Immature natural killer cell (primary cell): ENCODE results near the gene DAZAP2. TPM values are rescaled to one million over a fixed set of nuclear protein-coding genes. Genes with fewer than 3 reads are reported as not detected.
"Not testable (repeated sequence)": the region's sequence is repeated elsewhere in the genome, so short reads cannot be mapped to it uniquely, and the experiment has no call there.

Source experiments
- DNase-seq, 3 donors: peaks; one replicate each; pipeline ENCODE4 v3.0.0; 2022; ENCODE audit warnings: mixed read lengths in 1 of 3
- H3K27ac Mint-ChIP-seq, 6 donors: one replicate each; pipeline ENCODE4 v1.8.0; 2020; ENCODE audit warnings: mixed read lengths in 6 of 6, mild to moderate bottlenecking in 5 of 6, inconsistent platforms in 4 of 6, moderate library complexity in 3 of 6
- H3K27me3 Mint-ChIP-seq, 3 donors: one replicate each; pipeline ENCODE4 v1.8.0; 2020 to 2021; ENCODE audit warnings: low read depth in 3 of 3, mild to moderate bottlenecking in 3 of 3, mixed read lengths in 3 of 3, moderate library complexity in 3 of 3, inconsistent platforms in 1 of 3
- H3K36me3 Mint-ChIP-seq, 3 donors: one replicate each; pipeline ENCODE4 v1.8.0; 2020; ENCODE audit warnings: mixed read lengths in 3 of 3, inconsistent platforms in 2 of 3, mild to moderate bottlenecking in 2 of 3
- H3K4me1 Mint-ChIP-seq, 2 donors: one replicate each; pipeline ENCODE4 v1.8.0; 2020; ENCODE audit warnings: inconsistent platforms in 2 of 2, mild to moderate bottlenecking in 2 of 2, mixed read lengths in 2 of 2, moderate library complexity in 1 of 2
- H3K4me3 Mint-ChIP-seq, 5 donors: one replicate each; pipeline ENCODE4 v1.8.0; 2020; ENCODE audit warnings: mild to moderate bottlenecking in 5 of 5, mixed read lengths in 5 of 5, inconsistent platforms in 3 of 5, moderate library complexity in 3 of 5
- H3K9me3 Mint-ChIP-seq, 6 donors: one replicate each; pipeline ENCODE4 v1.8.0; 2020; ENCODE audit warnings: mild to moderate bottlenecking in 6 of 6, mixed read lengths in 6 of 6, inconsistent platforms in 4 of 6, moderate library complexity in 3 of 6
- polyA plus RNA-seq, 3 donors: library from polyadenylated mRNA; unstranded; fragments of 300-500 nt; fragmentation: Illumina TruSeq; gene quantifications; one replicate each; pipeline ENCODE4 v1.2.3, GENCODE V29; 2021

DAZAP2 gene
- polyA plus RNA-seq, 3 donors from 2014 or later: 1,137 to 2,830 (median 1,368) TPM

- H3K27me3 Mint-ChIP-seq: peaks cover 0 to 5% (median 2%) of the 10 kb centered on the region in 3 donors
- H3K4me3 Mint-ChIP-seq: no peak overlapping the region
- H3K4me1 Mint-ChIP-seq: no peaks in the 10 kb centered on the region
- no peaks in the 10 kb centered on the region for H3K9me3 Mint-ChIP-seq
- no peak overlapping the region for H3K27ac Mint-ChIP-seq
- no peaks in the 10 kb centered on the region for H3K36me3 Mint-ChIP-seq
- DNase-seq: no peak
Measured at GRCh38 chr12:51224625-51225024, 14.0 kb upstream of the DAZAP2 start.

- Mint-ChIP-seq H3K4me1 (no peaks in the 10 kb centered on the region), H3K27ac (no peak overlapping the region), H3K9me3 (no peaks in the 10 kb centered on the region), H3K4me3 (no peak overlapping the region), H3K27me3 (peaks cover 0 to 5% (median 2%) of the 10 kb centered on the region in 3 donors), H3K36me3 (no peaks in the 10 kb centered on the region)
- DNase-seq: no peak
Measured at GRCh38 chr12:51225234-51225633, 13.4 kb upstream of the DAZAP2 start.

GRCh38 chr12:51225771-51226170, 12.9 kb upstream of the DAZAP2 start:
- DNase-seq: no peak
- H3K4me3 Mint-ChIP-seq: no peak overlapping the region
- H3K36me3 Mint-ChIP-seq: no peaks in the 10 kb centered on the region
- no peaks in the 10 kb centered on the region for H3K4me1 Mint-ChIP-seq
- H3K27ac Mint-ChIP-seq: no peak overlapping the region
- H3K27me3 Mint-ChIP-seq: peaks cover 0 to 5% (median 2%) of the 10 kb centered on the region in 3 donors
- H3K9me3 Mint-ChIP-seq: no peaks in the 10 kb centered on the region

- H3K27me3 Mint-ChIP-seq, H3K27ac Mint-ChIP-seq, H3K4me1 Mint-ChIP-seq, H3K36me3 Mint-ChIP-seq, H3K9me3 Mint-ChIP-seq, DNase-seq, H3K4me3 Mint-ChIP-seq: not testable (repeated sequence)
Measured at GRCh38 chr12:51227112-51227511, 11.5 kb upstream of the DAZAP2 start.

GRCh38 chr12:51227962-51228361, 10.7 kb upstream of the DAZAP2 start:
- Mint-ChIP-seq H3K27me3 (peaks cover 0 to 5% (median 1%) of the 10 kb centered on the region in 3 donors), H3K36me3 (no peaks in the 10 kb centered on the region), H3K4me3 (no peak overlapping the region), H3K9me3 (no peaks in the 10 kb centered on the region), H3K27ac (no peak overlapping the region), H3K4me1 (no peaks in the 10 kb centered on the region)
- DNase-seq: no peak

DNA sequence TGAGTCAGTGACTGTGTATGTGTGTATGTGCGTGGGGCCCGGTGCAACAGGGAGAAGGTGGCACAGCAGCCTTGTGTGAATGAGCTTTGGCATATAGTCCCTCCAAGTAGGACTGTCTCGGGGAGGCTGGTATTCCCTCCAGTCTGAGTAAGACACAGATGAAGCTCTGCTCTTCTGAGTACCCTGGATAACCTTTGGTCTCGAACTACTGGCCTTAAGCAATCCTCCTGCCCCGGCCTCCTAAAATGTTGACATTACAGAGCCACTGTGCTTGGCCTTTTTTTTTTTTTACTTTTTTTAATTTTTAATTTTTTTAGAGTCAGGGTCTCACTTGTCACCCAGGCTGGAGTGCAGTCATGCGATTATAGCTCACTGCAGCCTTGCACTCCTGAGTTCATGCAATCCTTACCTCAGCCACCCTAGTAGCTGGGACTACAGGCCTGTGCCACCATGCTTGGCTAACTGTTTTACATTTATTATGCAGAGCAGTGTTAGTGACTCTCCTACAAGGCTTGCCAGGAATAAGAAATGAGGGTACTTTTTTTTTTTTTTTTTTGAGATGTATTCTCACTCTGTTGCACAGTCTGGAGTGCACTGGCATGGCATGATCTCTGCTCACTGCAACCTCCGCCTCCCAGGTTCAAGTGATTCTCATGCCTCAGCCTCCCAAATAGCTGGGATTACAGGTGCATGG, 9.4 kb upstream of the DAZAP2 start:
- no peak for DNase-seq
- Mint-ChIP-seq H3K36me3 (no peaks in the 10 kb centered on the region), H3K4me1 (no peaks in the 10 kb centered on the region), H3K4me3 (no peak overlapping the region), H3K27ac (no peak overlapping the region), H3K9me3 (no peaks in the 10 kb centered on the region), H3K27me3 (peaks cover 0 to 7% (median 1%) of the 10 kb centered on the region in 3 donors)

GRCh38 chr12:51232642-51233041, 6.0 kb upstream of the DAZAP2 start:
- no peak for DNase-seq
- Mint-ChIP-seq H3K27ac (no peak overlapping the region), H3K36me3 (peaks cover 0 to 4% (median 0%) of the 10 kb centered on the region in 3 donors), H3K4me3 (no peak overlapping the region), H3K9me3 (no peaks in the 10 kb centered on the region), H3K27me3 (peaks cover 2 to 7% (median 5%) of the 10 kb centered on the region in 3 donors), H3K4me1 (peaks cover 0 to under 1% of the 10 kb centered on the region in 2 donors)

- no peak overlapping the region for H3K27ac Mint-ChIP-seq
- H3K9me3 Mint-ChIP-seq: no peaks in the 10 kb centered on the region
- H3K27me3 Mint-ChIP-seq: peaks cover 10 to 19% (median 17%) of the 10 kb centered on the region in 3 donors
- H3K4me3 Mint-ChIP-seq: no peak overlapping the region
- peaks cover 0 to 4% (median 0%) of the 10 kb centered on the region in 3 donors for H3K36me3 Mint-ChIP-seq
- DNase-seq: no peak
- peaks cover 9 to 12% of the 10 kb centered on the region in 2 donors for H3K4me1 Mint-ChIP-seq
Measured at GRCh38 chr12:51234530-51234929, 4.1 kb upstream of the DAZAP2 start.

DNA sequence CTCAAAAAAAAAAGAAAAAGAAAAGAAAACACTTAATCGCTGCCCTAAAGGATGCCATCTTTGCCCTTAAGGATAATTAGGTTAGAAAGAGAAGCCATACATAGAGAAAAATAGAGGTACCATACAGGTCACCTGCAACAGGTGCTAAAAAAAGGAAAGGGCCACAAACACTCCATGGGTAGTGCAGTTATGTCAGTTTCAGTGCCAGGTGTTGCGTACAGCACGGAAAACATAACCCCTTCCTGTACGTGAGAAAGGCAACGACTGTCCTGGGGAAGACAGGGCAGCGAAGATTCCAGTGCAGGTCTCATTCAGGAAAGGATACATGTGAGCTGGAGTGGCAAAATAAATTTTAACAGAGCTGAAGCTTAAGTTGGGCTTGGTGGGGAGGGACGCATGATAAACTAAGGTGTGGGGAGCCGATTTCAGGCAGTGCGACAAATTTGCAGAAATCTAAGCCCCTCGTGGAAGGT, 553 bp upstream of the DAZAP2 start:
- peaks cover 39 to 48% of the 10 kb centered on the region in 2 donors for H3K4me1 Mint-ChIP-seq
- peaks cover 8 to 24% (median 20%) of the 10 kb centered on the region in 3 donors for H3K36me3 Mint-ChIP-seq
- peaks cover 12 to 19% (median 15%) of the 10 kb centered on the region in 3 donors for H3K27me3 Mint-ChIP-seq
- DNase-seq: no peak
- H3K27ac Mint-ChIP-seq: peak overlapping the region; percentile 98 to 100 (median 99)
- peak overlapping the region; percentile 93 to 99 (median 97) for H3K4me3 Mint-ChIP-seq
- no peaks in the 10 kb centered on the region for H3K9me3 Mint-ChIP-seq

DNA sequence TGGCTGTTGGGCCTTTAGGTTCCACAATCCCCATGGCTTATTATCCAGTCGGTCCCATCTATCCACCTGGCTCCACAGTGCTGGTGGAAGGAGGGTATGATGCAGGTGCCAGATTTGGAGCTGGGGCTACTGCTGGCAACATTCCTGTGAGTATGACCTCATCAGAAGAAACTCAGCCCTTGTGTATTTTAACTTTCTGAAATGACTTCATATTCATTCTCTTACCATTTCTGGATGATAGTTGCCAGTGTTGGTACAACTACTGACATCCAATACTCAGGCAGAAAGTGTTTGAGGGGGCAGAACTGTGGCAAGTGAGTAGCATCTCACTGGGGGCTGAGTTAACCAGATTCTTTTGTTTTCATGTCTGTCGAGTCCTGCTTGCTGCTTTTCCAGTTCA, 2.3 kb downstream of the DAZAP2 start:
- Mint-ChIP-seq H3K27me3 (peaks cover 12 to 23% (median 16%) of the 10 kb centered on the region in 3 donors), H3K9me3 (no peaks in the 10 kb centered on the region), H3K27ac (peak overlapping the region; percentile 62 to 100 (median 98)), H3K36me3 (peaks cover 8 to 29% (median 21%) of the 10 kb centered on the region in 3 donors), H3K4me1 (peaks cover 45 to 66% of the 10 kb centered on the region in 2 donors), H3K4me3 (peak overlapping the region; percentile 20 to 99 (median 96))
- no peak for DNase-seq

DNA sequence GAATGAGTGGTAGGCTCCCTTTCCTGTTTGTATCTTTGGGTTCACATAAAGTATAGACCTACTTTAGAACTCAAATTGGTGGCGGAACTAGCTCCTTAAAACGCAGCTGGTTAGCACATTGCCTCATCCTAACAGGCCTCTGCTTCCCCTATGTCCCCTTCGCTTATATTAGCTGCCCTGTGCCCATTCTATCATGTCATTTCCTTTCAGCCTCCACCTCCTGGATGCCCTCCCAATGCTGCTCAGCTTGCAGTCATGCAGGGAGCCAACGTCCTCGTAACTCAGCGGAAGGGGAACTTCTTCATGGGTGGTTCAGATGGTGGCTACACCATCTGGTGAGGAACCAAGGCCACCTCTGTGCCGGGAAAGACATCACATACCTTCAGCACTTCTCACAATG, 3.5 kb downstream of the DAZAP2 start:
- no peaks in the 10 kb centered on the region for H3K9me3 Mint-ChIP-seq
- peak overlapping the region in 4 of 6 donors; percentile 41 to 100 (median 54) for H3K27ac Mint-ChIP-seq
- H3K36me3 Mint-ChIP-seq: peaks cover 4 to 29% (median 21%) of the 10 kb centered on the region in 3 donors
- H3K27me3 Mint-ChIP-seq: peaks cover 12 to 23% (median 16%) of the 10 kb centered on the region in 3 donors
- peak overlapping the region in 4 of 5 donors; percentile 8 to 46 (median 25) for H3K4me3 Mint-ChIP-seq
- no peak for DNase-seq
- H3K4me1 Mint-ChIP-seq: peaks cover 56 to 78% of the 10 kb centered on the region in 2 donors

DNA sequence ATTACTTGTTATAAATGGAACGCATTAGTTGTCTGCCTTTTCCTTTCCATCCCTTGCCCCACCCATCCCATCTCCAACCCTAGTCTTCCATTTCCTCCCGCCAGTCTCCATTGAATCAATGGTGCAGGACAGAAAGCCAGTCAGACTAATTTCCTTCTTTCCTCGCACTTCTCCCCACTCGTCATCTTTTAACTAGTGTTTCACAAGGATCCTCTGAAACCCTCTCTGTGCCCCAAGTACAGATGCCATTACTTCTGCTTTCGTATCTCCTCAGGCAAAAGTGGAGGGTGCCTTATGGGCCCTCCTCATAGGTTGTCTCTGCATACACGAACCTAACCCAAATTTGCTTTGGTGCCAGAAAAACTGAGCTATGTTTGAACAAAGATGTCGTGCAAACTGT, 4.2 kb downstream of the DAZAP2 start:
- Mint-ChIP-seq H3K27me3 (peaks cover 12 to 23% (median 13%) of the 10 kb centered on the region in 3 donors), H3K27ac (peak overlapping the region in 5 of 6 donors; percentile 9 to 100 (median 69)), H3K9me3 (no peaks in the 10 kb centered on the region), H3K36me3 (peaks cover 4 to 29% (median 21%) of the 10 kb centered on the region in 3 donors), H3K4me3 (no peak overlapping the region), H3K4me1 (peaks cover 62 to 82% of the 10 kb centered on the region in 2 donors)
- no peak for DNase-seq

- H3K4me1 Mint-ChIP-seq: peaks cover 62 to 82% of the 10 kb centered on the region in 2 donors
Measured at GRCh38 chr12:51244269-51244668, 5.6 kb downstream of the DAZAP2 start.

DNA sequence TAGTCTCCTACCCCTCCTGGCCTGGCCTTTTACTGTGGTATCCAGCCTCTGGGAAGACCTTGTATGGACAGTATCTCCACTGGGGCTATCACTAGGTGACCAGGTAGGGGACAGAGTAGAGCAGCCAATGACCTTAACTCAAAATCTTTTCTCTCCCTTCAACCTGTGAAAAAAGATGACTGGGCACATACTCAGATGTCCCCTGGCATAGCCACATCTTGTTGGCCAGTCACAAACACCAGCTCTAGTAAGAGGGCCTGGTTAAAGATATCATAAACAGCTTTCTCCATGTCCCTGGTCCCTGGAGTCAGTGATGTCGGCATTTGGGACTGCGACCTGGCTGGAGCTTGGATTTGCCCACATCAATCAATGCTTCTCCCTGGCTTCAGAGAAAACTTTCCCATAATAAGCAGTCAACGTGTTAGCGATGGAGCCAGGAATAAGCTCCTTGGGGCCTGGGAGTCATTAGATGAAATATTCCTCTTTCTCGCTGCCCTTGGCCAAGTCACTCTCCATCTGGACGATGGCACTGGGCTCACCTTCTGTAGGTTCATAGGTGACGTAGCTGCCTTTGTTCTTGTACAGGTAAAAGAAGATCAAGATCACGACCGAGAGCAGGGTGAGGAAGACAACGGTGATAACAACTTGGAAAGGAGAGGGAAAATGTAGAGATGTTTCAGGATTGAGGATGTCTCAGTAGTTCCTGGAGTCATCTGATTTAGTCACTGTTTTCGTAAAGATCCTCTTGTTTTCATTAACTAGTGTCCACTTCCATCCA, 7.0 kb downstream of the DAZAP2 start:
- H3K9me3 Mint-ChIP-seq: no peaks in the 10 kb centered on the region
- peak overlapping the region in 1 of 5 donors; percentile 22 for H3K4me3 Mint-ChIP-seq
- H3K27ac Mint-ChIP-seq: peak overlapping the region; percentile 82 to 92 (median 88)
- H3K36me3 Mint-ChIP-seq: peaks cover 0 to 26% (median 18%) of the 10 kb centered on the region in 3 donors
- H3K27me3 Mint-ChIP-seq: peaks cover 2 to 13% (median 3%) of the 10 kb centered on the region in 3 donors
- H3K4me1 Mint-ChIP-seq: peaks cover 52 to 69% of the 10 kb centered on the region in 2 donors
- DNase-seq: no peak

More at GRCh38 chr12:51244269-51244668, 5.6 kb downstream of the DAZAP2 start:
- H3K4me3 Mint-ChIP-seq: peak overlapping the region in 1 of 5 donors; percentile 38
- H3K36me3 Mint-ChIP-seq: peaks cover 4 to 29% (median 21%) of the 10 kb centered on the region in 3 donors
- no peaks in the 10 kb centered on the region for H3K9me3 Mint-ChIP-seq
- peak overlapping the region; percentile 7 to 85 (median 34) for H3K27ac Mint-ChIP-seq
- peaks cover 2 to 13% (median 3%) of the 10 kb centered on the region in 3 donors for H3K27me3 Mint-ChIP-seq
- DNase-seq: no peak
